A549 (cell line): Measurements from ENCODE around the gene HS6ST3.

Experiments used
- RAD21 ChIP-seq, 2 experiments: fragments of >200 bp in 1 of 2; sonication (Bioruptor Twin) in 1 of 2; formaldehyde crosslinking in 1 of 2; IDR thresholded peaks in 1 of 2; conservative IDR thresholded peaks in 1 of 2; 2 replicates in 1 of 2; 3 replicates in 1 of 2; pipeline ENCODE4 v1.6.1; 2012 to 2018; ENCODE audit warnings: inconsistent platforms in 1 of 2
- TF ChIP-seq, protein P1 (sequence below): fragments of >200 bp; sonication (Bioruptor Twin); formaldehyde crosslinking; IDR thresholded peaks from 3 replicates; pipeline ENCODE4 v1.5.1; 2016

DNA sequence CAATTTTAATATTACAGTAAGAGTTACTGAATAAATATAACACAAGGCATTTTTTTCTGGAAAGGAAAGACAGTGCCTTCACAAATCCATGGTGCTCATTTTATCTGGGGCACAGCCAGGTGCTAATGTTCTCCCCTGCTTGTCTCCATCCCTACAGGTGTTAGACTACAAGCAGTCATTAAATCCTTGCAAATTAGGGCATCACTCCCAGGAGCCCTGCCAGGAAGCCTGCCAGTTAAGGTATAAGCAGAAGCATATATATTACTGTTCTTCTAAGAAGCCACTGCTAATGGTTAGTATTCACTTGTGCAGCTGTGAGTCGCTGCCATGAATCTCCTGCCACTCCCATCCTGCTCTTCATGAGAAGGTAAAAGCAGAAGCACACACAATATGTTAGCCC is 754.7 kb downstream of the HS6ST3 start:
- TF ChIP-seq, protein P1, sequence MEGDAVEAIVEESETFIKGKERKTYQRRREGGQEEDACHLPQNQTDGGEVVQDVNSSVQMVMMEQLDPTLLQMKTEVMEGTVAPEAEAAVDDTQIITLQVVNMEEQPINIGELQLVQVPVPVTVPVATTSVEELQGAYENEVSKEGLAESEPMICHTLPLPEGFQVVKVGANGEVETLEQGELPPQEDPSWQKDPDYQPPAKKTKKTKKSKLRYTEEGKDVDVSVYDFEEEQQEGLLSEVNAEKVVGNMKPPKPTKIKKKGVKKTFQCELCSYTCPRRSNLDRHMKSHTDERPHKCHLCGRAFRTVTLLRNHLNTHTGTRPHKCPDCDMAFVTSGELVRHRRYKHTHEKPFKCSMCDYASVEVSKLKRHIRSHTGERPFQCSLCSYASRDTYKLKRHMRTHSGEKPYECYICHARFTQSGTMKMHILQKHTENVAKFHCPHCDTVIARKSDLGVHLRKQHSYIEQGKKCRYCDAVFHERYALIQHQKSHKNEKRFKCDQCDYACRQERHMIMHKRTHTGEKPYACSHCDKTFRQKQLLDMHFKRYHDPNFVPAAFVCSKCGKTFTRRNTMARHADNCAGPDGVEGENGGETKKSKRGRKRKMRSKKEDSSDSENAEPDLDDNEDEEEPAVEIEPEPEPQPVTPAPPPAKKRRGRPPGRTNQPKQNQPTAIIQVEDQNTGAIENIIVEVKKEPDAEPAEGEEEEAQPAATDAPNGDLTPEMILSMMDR: no peak
- TF ChIP-seq RAD21 (conservative IDR thresholded peaks at IDR 0.05 in 1 of 2, IDR thresholded peaks at IDR 0.05 in 1 of 2): no peak
